NCI-H526 treated with DMSO at 0.1 percent for 48 hours (cell line): ENCODE measurements around the gene SCYL1.
"Not testable (repeated sequence)": the region's sequence is repeated elsewhere in the genome, so short reads cannot be mapped to it uniquely, and the experiment has no call there.

ENCODE experiments used
- DNase-seq: peaks from one replicate; lab custom pipeline; 2025; lab: John Stamatoyannopoulos, UW

Gene SCYL1

GRCh38 chr11:65553301-65554001, 28.6 kb downstream of the SCYL1 start:
- no peak for DNase-seq

DNA sequence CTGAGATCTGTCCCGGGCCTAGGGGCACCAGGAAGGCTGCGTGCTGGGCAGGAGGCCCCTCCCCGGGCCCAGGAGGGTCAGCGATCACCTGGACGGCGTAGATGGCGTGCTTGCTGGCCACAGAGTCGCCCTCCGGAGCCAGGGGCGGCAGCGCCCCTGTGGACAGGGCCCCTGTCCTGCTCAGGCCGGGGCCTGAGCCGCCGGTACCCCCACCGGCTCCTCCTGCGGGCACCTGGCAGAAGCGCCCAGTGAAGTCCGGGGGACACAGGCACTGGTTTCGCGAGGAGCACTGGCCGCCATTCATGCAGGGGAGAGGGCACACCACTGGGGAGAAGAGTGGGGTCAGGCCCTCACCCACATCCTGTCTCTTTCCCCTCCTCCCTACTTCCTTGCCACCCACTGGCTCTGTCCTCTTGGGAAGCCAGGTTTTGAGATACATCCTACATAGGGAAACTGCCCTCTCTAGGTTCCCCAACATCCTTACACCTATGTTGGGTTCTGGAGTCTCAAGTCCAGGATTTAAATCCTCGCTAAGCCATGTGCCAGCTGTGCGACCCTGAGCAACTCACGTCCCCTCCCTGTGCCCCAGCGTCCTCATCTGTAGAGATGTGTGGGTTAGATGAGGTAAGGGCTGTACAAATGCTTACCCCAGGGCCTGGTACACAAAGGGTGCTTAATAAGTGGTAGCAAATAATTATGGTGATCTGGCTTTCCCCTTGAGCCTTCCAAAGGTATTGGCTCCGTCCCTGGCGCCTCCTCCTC, 29.4 kb downstream of the SCYL1 start:
- no peak for DNase-seq

DNA sequence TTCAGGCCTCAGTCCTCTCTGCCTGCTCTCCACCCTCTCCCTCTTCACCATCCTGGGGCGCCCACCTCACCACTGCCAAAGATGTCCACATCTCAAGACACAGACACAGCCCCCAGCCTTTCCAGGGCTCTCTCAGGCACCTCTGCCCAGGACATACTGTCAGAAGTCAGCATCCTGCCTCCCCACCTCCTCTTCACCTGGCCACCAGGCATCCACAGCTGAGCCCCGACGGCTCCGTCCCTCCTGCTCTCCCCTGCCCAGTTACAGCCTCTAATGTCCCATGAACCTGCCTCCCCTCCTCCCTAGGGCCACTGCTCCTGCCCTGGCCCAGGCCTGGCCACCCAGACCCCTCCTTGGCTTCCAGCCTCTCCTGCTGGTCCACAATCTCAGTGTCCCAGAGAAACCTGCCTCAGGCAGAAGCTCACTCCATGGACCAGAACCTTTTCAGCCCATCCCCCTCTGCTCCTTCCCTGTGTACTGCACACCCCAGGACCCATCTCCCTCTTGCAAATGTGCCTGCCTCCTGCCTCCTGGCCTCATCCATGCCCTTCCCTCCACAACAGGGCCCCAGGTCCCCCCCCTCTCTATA, 30.1 kb downstream of the SCYL1 start:
- no peak for DNase-seq

DNA sequence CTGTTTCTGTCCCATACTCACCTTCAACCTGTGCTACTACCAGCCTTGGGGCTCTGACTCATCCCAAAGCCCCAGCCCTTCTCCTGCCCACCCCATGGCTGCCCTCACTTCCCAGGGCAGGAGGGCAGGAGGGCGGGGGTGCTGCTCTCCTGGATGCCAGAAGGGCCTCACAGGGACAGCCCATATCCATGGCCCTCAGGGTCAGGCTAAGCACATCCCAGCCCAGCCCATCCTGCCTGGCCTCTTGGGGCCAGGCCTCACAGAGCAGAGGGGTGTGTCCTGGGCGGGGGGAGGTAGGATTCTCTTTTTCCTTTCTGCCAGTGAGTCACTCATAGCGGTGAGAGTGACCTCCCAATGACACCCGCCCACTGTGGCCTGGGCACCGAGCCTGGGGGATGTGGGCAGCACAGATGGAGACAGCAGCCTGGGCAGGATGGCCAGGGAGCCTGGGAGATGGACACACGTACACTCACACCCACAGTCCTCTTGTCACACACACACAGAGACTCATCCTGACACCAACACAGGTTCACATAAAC, 30.9 kb downstream of the SCYL1 start:
- no peak for DNase-seq

DNA sequence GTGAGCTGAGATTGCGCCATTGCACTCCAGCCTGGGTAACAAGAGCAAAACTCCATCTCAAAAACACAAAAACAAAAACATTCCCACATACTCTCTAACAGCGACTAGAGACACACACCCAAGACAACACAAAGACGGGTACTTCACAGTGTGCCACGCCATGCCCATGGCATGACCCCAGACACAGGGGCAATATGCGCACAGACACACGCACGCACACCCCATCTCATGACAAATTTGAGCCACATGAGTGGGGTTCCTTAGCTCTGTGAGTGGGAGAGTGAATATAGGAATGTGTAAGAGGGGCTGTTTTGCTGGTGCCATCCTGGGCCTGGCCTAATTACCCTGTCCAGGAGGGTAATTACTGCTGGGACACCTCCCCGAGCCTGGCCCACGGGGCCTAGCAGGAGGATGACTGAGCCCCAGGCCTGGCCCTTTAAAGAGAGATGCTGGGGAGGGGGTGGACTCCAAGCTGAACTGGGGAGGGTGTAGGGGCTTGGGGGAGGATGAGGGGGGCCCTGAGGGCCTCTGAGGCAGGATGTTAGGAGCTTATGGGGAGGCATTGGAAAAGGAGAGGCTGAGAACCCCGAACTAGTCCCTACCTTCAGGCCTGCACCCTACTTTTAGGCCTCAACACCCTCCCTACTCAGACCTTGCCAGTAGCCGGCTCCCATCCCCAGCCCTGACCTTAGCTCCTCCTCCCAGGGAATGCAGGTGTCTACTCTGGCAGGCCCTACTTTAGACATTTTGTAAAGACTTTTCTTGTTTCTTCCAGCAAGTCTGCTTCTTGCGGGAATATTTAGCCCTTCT, 31.8 kb downstream of the SCYL1 start:
- no peak for DNase-seq

DNA sequence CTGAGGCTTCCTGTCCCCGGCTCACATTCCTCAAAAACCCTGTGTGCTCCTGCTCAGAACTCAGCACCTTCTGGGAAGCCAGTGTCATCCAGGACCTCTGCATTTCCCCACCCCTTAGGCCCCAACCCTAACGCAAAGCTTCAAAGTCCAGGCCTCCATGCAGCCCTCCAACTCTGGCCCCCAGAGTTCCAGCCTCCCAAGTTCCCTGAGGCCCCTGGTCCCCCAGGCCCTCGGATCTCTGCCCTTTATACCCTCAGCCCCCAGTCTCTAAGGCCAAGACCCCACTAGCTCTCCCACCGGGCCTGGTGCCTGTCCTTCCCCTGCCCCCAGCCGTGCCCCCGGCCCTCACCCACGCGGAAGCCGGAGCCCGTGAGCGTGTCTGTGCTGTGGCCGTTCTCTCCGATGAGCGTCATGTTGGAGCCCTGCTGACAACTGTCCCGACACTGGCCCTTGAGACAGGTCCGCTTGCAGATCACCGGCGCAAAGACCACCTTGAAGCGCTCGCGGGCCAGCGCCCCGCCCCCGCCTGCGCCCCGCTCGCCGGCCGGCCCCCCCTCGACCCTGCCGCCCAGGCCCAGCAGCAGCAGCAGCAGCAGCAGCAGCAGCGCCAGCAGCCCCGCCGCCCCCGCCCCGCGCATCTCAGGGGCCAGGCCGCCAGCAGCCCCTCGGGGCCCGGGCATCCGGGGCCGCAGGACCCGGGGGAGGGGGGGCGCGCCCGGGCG, 32.6 kb downstream of the SCYL1 start:
- no peak for DNase-seq

GRCh38 chr11:65558002-65558929, 33.4 kb downstream of the SCYL1 start, which contains the start of gene LTBP3:
LTBP3 (minus strand) TSS chr11:65558359; CDS start chr11:65557959, 400 bp downstream.
- no peak for DNase-seq

- no peak for DNase-seq
These were observed 34.1 kb downstream of the SCYL1 start for GRCh38 chr11:65558930-65559509.

- DNase-seq = no peak
These were observed 34.7 kb downstream of the SCYL1 start for GRCh38 chr11:65559535-65559934.

DNA sequence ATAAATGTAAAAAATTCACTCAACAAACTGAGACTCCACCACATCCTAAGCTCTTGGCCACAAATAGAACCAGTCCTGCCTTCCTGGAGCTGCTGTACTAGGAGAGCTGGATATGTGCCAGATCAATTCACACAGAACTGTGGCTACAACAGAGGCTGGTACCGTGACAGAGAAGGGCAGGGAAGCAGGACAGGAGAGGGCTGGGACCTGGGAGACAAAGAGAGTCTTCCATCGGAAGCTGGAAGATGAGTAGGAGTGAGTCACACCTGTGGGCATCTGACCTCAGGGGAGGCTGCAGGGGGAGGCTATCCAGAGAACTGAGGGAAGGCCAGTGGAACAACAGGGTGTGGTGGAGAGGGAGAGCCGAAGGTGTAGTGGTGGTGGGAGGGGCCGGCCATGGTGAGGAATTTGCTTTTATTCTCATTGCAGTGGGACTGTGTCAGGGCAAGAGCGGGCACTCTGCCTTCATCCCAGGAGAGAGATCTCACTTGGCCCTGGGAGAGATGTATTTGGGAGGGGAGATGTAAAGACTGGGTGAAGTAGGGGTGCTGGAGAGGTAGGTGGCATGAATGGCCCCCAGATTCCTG, 35.2 kb downstream of the SCYL1 start:
- no peak for DNase-seq

DNA sequence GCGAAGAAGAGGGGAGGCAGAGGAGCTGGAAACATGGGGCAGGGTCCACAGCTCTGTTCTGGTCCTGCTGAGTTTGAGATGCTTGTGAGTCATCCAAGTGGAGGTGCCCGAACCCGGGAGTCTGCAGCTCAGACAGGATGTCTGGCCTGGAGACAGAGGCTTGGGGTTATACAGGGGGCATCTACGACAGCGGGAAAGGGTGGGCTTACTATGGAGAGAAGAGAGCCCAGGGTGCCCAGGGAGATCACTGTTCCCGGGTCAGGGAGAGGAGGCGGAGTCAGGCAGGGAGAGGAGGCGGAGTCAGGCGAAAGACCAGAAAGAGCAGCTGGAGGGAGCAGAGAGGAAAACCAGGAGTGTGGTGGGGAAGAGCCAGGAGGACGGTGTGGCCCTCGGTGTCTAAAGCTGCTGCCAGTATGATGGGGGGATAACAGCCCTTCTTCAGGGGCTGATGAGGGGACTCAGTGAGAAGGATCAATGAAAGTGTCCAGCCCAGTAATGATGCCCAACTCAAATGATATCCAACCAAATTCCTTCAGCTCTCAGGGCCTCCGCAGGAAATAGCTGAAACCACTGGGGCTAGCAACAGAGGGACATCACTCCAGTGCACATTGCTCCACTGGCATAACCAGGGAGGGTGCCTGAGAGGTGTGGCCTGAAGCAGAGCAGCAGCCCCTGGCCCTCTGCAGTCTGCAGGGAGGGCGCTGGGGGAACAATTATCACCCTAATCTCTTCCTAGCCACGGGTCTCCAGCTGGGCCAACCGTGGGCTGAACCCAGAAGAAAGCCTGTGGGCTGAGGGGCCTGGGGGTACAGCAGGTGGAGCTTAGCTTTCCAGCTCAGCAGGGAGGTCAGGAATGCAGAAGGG, 35.9 kb downstream of the SCYL1 start:
- DNase-seq = no peak

DNA sequence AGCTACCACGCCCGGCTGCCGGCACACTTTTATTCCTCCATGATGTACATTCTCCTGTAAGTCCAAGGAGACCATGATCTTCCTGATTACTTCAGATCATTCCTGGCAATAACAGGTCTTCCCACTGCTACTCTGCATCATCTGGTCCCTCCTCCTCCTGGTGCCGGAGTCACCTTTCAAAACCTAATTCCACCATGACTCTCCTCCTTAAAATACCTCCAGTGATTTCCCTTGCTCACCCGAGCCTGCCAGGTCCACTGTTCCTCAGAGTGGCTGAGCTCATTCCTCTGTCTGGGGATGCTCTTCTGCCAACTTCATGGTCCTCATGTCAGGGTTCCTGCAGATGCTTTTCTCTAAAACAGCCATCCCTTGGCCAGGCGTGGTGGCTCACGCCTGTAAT, 37.1 kb downstream of the SCYL1 start:
- DNase-seq = no peak

DNA sequence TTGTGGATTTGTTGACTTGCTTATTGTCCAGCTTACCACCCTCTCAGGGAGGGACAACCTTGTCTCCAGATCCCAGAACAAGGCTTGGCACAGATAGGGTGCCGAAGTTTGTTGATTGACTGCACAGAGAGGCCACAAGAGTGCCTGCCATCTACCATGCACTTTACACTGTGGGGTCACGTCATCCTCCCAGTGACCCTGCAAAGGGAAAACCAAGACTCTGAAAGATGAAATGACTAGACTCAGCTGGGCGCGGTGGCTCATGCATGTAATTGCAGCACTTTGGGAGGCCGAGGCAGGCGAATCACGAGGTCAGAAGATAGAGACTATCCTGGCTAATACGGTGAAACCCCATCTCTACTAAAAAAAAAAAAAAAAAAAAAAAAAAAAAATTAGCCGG, 37.9 kb downstream of the SCYL1 start:
- no peak for DNase-seq

DNA sequence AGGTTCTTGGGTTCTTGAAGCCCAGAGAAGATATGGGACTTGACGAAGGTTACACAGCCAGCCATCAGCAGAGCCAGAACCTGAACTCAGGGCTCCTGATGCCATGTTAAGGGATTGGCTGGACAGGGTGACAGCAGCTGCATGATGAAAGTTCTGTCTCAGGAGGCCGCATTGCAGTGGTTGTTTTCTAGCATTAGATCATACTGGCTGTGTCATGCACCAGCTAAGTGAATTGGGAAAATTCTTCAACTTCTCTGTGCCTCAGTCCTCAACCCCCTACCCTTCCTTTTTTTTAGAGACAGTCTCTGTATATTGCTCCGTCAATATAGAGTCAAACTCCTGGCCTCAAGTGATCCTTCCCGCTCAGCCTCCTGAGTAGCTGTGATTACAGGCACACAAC, 38.7 kb downstream of the SCYL1 start:
- DNase-seq = no peak

DNA sequence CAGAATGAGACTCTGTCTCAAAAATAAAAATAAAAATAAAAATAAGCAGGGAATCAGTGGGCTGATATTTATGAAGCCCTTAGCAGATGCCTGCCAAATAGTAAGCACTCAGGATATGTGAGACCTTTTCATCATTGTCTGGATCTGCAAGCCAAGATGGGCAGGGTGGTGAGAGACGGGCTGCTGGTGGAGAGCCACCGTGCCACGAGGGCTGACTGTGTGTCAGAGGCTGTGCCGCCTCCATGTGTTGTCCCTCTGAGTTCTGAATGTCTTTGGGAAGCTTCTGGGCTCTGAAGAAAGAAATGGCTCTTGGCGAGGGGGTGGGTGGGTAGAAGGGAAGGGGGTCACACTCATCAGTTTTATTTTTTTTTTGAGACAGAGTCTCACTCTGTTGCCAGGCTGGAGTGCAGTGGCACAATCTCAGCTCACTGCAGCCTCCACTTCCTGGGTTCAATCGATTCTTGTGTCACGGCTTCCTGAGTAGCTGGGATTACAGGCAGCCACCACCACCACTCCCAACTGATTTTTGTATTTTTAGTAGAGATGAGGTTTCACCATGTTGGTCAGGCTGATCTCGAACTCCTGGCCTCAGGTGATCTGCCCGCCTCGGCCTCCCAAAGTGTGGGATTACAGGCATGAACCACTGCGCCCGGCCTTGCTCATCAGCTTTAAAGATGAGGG, 40.1 kb downstream of the SCYL1 start:
- DNase-seq = not testable (repeated sequence)

DNA sequence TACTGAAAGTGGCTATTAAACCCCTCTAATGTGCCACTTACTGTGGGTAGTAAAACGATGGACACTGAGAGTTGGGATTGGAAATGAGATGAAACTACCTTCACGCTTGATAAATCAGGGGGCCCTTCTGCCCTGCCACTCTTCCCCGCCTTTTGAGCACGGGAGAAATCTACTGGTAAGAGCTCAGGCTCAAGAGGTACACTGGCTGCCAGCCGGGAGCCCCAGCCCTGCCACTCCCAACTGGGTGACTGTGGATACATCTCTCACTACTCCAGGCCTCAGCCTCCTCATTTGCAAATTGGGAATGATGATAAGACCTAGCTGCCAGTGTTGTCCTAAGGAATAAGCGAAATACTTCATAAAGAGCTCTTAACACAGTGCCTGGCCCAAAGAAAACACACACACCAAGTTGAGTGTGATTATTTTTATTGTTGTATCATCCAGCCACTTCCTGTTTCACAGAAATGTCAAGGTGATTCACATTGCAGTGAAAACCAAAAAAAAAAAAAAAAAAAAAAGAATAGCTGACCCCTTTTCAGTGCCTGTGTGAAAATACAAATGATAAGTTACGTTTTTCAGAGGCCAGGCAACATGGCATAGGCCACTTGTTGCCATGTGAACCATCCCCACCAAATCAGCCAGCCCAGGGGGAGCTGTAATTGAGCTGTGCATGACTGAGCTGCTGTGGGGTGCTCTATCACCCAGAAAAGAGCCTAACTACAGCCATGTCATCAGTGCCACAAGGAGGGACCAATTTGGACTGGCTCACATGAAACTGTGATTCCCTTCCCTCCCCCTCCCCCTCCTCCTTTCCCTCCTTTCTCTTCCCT, 41.0 kb downstream of the SCYL1 start:
- DNase-seq = no peak
